ENCODE data around the gene INVS.
"Not testable (repeated sequence)": the region's sequence is repeated elsewhere in the genome, so short reads cannot be mapped to it uniquely, and the experiment has no call there.

INVS gene

GRCh38 chr9:100125910-100126309, 26.9 kb downstream of the INVS start:
- no peak for DNase-seq

DNA sequence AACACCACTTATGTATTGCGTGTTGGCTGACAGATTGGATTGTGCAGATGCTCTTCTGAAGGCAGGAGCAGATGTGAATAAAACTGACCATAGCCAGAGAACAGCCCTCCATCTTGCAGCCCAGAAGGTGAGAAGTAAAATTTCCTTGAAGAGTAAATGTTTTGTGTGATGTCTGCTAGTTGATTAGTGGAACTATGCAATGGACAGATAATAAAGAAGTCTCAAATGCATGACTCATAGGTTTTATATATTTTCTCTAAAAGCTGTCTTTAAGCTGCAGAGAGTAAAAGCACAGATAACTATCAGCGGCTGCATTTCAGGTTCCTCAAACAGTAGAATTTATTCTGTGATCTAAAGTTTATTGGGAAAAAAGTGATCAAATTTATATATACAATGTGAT, 27.4 kb downstream of the INVS start:
- DNase-seq, result no peak

GRCh38 chr9:100129772-100130171, 30.7 kb downstream of the INVS start:
- DNase-seq, result no peak

DNA sequence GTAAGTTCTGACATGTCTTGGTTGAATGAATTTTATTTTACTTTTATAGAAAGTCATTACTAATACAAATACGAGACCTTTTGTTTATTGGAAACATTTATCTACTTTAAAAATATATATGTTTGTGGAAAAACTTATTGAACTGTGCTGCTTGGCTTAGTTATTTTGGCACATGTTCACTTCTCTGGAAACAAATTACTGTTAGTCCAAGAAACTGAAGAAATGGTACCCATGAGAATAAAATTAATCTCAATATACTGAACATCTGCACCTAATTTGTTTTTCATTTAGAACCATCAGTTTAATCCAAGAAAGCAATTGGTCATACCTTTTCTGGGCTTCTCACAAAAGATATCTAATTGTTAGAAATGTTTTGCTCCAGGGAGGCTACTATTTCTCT, 32.2 kb downstream of the INVS start:
- DNase-seq, result no peak

DNA sequence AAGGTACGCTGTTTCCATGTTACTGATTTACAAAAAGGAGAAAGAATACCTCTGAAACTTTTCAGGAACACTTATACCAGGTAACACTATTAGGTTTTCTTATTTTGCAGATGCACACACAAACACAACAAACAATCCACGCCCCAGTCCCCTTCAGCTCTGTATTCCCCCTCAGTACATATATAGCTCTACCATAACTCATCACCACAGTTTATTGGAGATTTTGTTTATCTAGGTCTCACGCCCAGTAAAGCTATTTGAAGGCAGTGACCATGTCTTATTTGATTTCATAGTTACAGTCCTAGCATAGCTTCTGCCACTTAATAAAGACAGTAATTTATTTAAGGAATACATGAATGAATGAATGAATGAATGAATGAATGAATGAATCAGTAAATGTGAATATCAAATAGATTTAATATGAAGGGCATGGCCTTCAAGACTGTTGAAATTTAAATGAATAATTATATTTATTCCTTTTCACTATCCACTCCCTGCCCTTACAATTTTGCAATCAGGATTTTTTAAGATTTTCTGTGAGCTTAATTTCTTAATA, 32.9 kb downstream of the INVS start:
- DNase-seq, result no peak

GRCh38 chr9:100134731-100135130, 35.7 kb downstream of the INVS start:
- no peak for DNase-seq

GRCh38 chr9:100136799-100137198, 37.8 kb downstream of the INVS start:
- DNase-seq, result not testable (repeated sequence)

- not testable (repeated sequence) for DNase-seq
These were observed 41.3 kb downstream of the INVS start for GRCh38 chr9:100140303-100140702.

DNA sequence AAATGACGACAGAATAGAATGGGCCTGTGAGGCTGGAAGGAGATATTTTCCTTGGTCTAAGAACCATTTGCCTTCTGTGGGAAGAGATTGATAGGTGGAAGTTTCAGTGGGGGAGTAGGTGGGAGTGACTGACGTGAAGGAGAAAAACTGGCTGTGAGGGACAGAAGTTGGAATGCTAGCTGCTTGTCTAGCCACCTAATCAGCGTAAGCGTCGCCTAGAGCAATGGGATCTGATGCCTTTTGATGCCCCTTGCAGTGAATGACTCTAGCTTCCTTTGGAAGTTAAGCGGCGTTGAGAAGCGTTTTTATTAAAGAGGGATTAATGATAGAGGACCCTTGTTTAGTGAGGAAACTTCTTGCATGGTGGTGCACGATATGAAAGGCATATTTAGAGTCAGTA, 42.8 kb downstream of the INVS start:
- DNase-seq, result not testable (repeated sequence)

GRCh38 chr9:100145167-100145934, 46.3 kb downstream of the INVS start:
- not testable (repeated sequence) for DNase-seq

DNA sequence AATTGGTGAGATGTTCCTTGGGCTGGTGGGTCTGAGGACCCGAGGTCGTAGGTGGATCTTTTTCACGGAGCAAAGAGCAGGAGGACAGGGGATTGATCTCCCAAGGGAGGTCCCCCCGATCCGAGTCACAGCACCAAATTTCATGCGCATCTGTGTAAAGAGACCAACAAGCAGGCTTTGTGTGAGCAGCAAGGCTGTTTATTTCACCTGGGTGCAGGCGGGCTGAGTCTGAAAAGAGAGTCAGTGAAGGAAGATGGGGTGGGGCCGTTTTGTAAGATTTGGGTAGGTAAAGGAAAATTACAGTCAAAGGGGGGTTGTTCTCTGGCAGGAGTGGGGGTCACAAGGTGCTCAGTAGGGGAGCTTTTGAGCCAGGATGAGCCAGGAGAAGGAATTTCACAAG, 46.9 kb downstream of the INVS start:
- not testable (repeated sequence) for DNase-seq

GRCh38 chr9:100150214-100150613, 51.2 kb downstream of the INVS start:
- DNase-seq, result no peak

- DNase-seq, result no peak
These were observed 61.0 kb downstream of the INVS start for GRCh38 chr9:100160021-100160420.

- no peak for DNase-seq
These were observed 68.1 kb downstream of the INVS start for GRCh38 chr9:100167176-100167575.

- DNase-seq, result no peak
These were observed 69.0 kb downstream of the INVS start for GRCh38 chr9:100167915-100168654.

GRCh38 chr9:100170085-100170484, 71.0 kb downstream of the INVS start:
- DNase-seq, result no peak

DNA sequence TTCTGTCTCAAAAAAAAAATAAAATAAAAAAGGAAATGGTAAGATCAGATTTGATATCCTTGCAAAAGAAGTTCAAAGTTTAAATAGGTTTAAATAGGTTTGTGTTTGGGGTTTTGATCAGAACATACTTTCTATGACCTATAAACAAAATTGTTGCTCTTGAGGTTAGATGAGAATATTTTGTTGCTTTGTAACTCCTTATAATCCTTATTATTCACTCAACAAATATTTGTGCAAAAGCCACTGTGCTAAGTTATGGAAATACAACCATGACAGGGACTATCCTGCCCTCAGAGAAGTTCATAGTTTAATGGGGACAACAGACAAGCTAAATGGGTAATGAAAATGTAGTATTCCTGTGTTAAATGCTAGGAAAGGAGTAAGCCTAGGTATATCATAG, 71.5 kb downstream of the INVS start:
- DNase-seq, result no peak

- no peak for DNase-seq
These were observed 87.3 kb downstream of the INVS start for GRCh38 chr9:100186356-100186755.

DNA sequence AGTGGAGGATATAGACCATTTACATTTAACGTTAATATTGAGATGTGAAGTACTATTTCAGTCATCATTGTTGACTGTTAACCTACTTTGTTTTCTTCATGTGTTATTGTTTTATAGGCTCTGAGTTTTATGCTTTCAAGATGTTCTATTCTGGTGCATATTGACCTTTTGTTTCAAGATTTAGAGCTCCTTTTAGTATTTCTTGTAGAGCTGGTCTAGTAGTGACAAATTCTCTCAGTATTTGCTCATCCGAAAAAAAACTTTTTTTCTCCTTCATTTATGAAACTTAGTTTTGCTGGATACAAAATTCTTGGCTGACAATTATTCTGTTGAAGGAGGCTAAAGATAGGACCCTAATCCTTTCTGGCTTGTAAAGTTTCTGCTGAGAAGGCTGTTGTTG, 91.3 kb downstream of the INVS start:
- no peak for DNase-seq

DNA sequence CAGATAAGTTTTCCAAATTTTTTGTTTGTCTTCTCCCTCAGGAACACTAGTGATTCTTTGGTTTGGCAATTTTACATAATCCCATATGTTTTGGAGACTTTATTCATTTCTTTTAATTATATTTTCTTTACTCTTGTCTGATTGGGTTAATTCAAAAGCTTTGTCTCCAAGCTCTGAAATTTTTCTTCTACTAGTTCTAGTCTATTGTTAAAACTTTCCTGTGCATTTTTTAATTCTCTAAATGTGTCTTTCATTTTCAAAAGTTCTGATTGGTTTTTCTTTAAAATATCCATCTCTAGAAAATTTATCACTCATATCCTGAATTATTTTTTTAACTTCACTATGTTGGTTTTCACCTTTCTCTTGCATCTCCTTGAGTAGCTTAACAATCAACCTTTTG, 92.2 kb downstream of the INVS start:
- DNase-seq, result no peak

- DNase-seq, result no peak
These were observed 94.0 kb downstream of the INVS start for GRCh38 chr9:100193078-100193477.

DNA sequence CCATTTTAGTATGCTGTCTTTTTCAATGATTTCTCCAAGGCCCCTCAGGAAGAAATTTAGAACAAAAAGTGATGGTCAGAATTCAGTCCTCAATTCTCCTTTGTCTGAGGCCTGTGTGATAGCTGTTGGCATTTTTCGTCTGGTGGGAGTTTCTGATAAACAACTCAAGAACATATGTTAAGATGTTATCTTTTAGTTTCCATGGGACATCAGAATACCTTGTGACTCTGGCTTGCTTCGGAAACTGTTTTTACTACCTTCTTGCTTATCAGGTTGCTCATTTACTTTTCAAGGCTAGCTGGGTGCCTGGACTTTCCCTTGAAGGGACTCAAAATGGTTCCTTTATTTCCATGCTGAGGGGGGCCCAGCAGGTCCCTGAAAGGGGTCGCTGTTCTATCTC, 97.2 kb downstream of the INVS start:
- DNase-seq, result no peak

- no peak for DNase-seq
These were observed 97.8 kb downstream of the INVS start for GRCh38 chr9:100196828-100197227.

GRCh38 chr9:100197553-100197952, 98.5 kb downstream of the INVS start:
- no peak for DNase-seq
